GM19324 (cell line): ENCODE results near the gene BRMS1.
A peak's percentile ranks its signal among the peaks of the same experiment; 100 is the strongest.
"Not testable (repeated sequence)": the region's sequence is repeated elsewhere in the genome, so short reads cannot be mapped to it uniquely, and the experiment has no call there.

Experiments
- ATAC-seq: cut with Tn5 transposase; IDR thresholded peaks from one replicate; pipeline ENCODE4 v1.9.1; 2021; ENCODE audit warnings: mild to moderate bottlenecking, moderate library complexity; ENCODE audit not compliant: unreplicated experiment, low FRiP score

Gene BRMS1

GRCh38 chr11:66344550-66345315 lies at the start of gene BRMS1:
BRMS1 (minus strand) TSS chr11:66345104; CDS start chr11:66342234, 2,870 bp downstream.
- peak; percentile 82 for ATAC-seq

- ATAC-seq = no peak
These were observed 49.0 kb upstream of the BRMS1 start for GRCh38 chr11:66393954-66394353.

- no peak for ATAC-seq
These were observed 46.4 kb upstream of the BRMS1 start for GRCh38 chr11:66391322-66391721.

- no peak for ATAC-seq
These were observed 44.0 kb upstream of the BRMS1 start for GRCh38 chr11:66388780-66389386.

- no peak for ATAC-seq
These were observed 41.5 kb upstream of the BRMS1 start for GRCh38 chr11:66386171-66387069.

- not testable (repeated sequence) for ATAC-seq
These were observed 39.4 kb upstream of the BRMS1 start for GRCh38 chr11:66384316-66384715.

GRCh38 chr11:66380264-66380663 lies 35.4 kb upstream of the BRMS1 start:
- ATAC-seq = not testable (repeated sequence)

GRCh38 chr11:66373690-66374287 lies 28.9 kb upstream of the BRMS1 start:
- not testable (repeated sequence) for ATAC-seq

- ATAC-seq = no peak
These were observed 28.4 kb upstream of the BRMS1 start for GRCh38 chr11:66373265-66373664.

- no peak for ATAC-seq
These were observed 26.9 kb upstream of the BRMS1 start, which contains the start of gene SLC29A2 for GRCh38 chr11:66371627-66372415. SLC29A2 (minus strand) TSS chr11:66371760; CDS start chr11:66371591, 169 bp downstream.

GRCh38 chr11:66369073-66369894 lies 24.4 kb upstream of the BRMS1 start:
- no peak for ATAC-seq

- no peak for ATAC-seq
These were observed 23.6 kb upstream of the BRMS1 start for GRCh38 chr11:66368484-66368883.

- no peak for ATAC-seq
These were observed 22.8 kb upstream of the BRMS1 start for GRCh38 chr11:66367561-66368312.

- ATAC-seq = no peak
These were observed 22.1 kb upstream of the BRMS1 start for GRCh38 chr11:66366844-66367477.

- no peak for ATAC-seq
These were observed 21.1 kb upstream of the BRMS1 start for GRCh38 chr11:66365711-66366619.

GRCh38 chr11:66365166-66365565 lies 20.3 kb upstream of the BRMS1 start:
- no peak for ATAC-seq
